Keratinocyte (primary cell): ENCODE results near the gene GTF2I.

Source experiments
- EZH2 ChIP-seq: IDR thresholded peaks from one replicate; pipeline ENCODE4 v1.6.1; 2012; ENCODE audit warnings: inconsistent platforms, mild to moderate bottlenecking, low read length, moderate library complexity
- TF ChIP-seq, protein P1 (sequence below), 3 experiments: IDR thresholded peaks in 1 of 3; conservative IDR thresholded peaks in 1 of 3; optimal IDR thresholded peaks in 1 of 3; 2 replicates in 2 of 3; 3 replicates in 1 of 3; pipeline versions ENCODE3 to v1.5.1; 2011; ENCODE audit warnings: low read length in 3 of 3, mild to moderate bottlenecking in 3 of 3, moderate library complexity in 2 of 3, control low read depth in 1 of 3, inconsistent platforms in 1 of 3; ENCODE audit not compliant: insufficient read depth in 2 of 3; ENCODE audit errors: extremely low read depth in 1 of 3

DNA sequence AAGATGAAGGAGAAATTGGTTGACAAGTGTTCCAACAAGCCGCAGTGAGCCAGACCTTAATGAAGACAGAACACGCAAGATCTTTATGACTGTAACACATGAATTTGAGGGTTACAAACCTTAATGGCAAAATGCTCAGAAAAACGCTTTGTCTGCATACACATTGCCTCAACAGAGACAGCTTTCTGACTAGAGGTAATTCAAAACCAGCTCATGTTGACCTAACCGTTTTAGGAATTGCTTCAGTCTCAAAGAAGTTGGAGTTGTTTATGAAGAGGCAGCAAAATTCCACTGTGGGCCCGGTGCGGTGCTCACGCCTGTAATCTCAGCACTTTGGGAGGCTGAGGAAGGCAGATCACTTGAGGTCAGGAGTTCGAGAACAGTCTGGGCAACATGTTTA, 2.2 kb upstream of the GTF2I start:
- TF ChIP-seq, protein P1, sequence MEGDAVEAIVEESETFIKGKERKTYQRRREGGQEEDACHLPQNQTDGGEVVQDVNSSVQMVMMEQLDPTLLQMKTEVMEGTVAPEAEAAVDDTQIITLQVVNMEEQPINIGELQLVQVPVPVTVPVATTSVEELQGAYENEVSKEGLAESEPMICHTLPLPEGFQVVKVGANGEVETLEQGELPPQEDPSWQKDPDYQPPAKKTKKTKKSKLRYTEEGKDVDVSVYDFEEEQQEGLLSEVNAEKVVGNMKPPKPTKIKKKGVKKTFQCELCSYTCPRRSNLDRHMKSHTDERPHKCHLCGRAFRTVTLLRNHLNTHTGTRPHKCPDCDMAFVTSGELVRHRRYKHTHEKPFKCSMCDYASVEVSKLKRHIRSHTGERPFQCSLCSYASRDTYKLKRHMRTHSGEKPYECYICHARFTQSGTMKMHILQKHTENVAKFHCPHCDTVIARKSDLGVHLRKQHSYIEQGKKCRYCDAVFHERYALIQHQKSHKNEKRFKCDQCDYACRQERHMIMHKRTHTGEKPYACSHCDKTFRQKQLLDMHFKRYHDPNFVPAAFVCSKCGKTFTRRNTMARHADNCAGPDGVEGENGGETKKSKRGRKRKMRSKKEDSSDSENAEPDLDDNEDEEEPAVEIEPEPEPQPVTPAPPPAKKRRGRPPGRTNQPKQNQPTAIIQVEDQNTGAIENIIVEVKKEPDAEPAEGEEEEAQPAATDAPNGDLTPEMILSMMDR (optimal IDR thresholded peaks at IDR 0.05 in 1 of 3, IDR thresholded peaks at IDR 0.05 in 1 of 3, conservative IDR thresholded peaks at IDR 0.05 in 1 of 3; ENCODE audit: extremely low read depth in 1 of 3, insufficient read depth in 2 of 3, low read length in 3 of 3), result no peak
- TF ChIP-seq EZH2, result no peak
